WI38 (cell line): ENCODE results near the gene PAH.

Experiments used
- H3K4me3 ChIP-seq: 2 replicates; pipeline ENCODE4 v1.5.1; 2011; ENCODE audit warnings: low read depth, mild to moderate bottlenecking, control low read depth, low read length
- CTCF ChIP-seq: IDR thresholded peaks from 2 replicates; pipeline ENCODE4 v1.5.1; 2012; ENCODE audit warnings: low read depth, mild to moderate bottlenecking, control low read depth, low read length

PAH gene

GRCh38 chr12:102879144-102879763 is 37.8 kb downstream of the PAH start:
- TF ChIP-seq CTCF = no peak
- H3K4me3 ChIP-seq = no peak overlapping the region

- H3K4me3 ChIP-seq = no peak overlapping the region
- TF ChIP-seq CTCF = no peak
These were observed 40.2 kb downstream of the PAH start for GRCh38 chr12:102876883-102877282.

GRCh38 chr12:102874819-102875218 is 42.2 kb downstream of the PAH start:
- TF ChIP-seq CTCF = no peak
- no peak overlapping the region for H3K4me3 ChIP-seq

- no peak for TF ChIP-seq CTCF
- no peak overlapping the region for H3K4me3 ChIP-seq
These were observed 44.0 kb downstream of the PAH start for GRCh38 chr12:102873077-102873476.

DNA sequence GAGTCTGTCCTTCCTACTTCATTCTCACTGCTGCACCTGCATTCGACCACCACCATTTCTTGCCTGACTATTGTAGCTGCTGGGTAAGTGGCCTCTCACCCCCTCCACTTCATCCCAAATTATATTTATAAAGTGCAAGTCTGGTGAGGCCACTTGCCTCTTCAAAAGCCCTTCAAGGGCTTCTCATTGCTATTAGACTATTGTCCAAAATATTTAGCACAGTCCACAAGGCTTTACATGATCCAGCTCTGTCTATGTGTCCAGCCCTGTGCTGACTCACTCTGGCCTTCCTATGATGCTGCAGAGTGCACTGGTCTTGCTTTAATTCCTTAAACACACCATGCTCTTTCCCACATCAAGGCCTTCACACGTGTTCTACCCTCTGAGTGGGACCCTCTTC is 46.0 kb downstream of the PAH start:
- no peak for TF ChIP-seq CTCF
- H3K4me3 ChIP-seq = no peak overlapping the region

DNA sequence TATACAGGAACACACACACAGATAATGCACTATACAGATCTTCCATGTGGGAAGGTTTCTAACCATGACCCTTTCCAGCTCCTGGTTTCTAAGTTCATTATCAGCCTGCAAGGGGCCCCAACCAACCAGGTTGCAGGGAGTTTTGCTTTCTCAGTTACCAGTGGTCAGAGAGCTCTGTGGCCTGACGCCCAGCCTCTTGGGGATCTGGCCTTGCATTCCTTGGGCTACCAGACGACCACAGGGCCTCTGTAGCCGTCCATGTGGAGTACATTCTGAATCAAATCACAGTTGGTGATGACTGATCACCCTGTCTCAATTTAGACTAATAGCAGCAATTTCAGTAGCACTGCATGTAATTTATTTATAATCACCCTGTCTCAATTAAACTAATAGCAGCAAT is 47.5 kb downstream of the PAH start:
- no peak for TF ChIP-seq CTCF
- H3K4me3 ChIP-seq = no peak overlapping the region

GRCh38 chr12:102865821-102866615 is 51.0 kb downstream of the PAH start:
- TF ChIP-seq CTCF = no peak
- H3K4me3 ChIP-seq = no peak overlapping the region
